H1 (cell line): ENCODE results near the gene AGPAT2. TPM values are rescaled to one million over a fixed set of nuclear protein-coding genes. Genes with fewer than 3 reads are reported as not detected.

Source experiments
- CTCF ChIA-PET: fragments of 300-600 bp; sonication (Branson Sonifier 250); formaldehyde crosslinking; loops from one replicate; lab custom pipeline; 2021; ENCODE audit not compliant: partially characterized antibody; lab: Charles Lee
- POLR2A ChIA-PET: fragments of 300-600 bp; sonication (Branson Sonifier 250); formaldehyde crosslinking; loops from one replicate; lab custom pipeline; 2021; ENCODE audit warnings: inconsistent platforms; ENCODE audit not compliant: partially characterized antibody; lab: Charles Lee
- DNase-seq, 2 experiments: peaks; one replicate each; pipeline versions ENCODE4 v3.0.0 to v3.0.0-alpha.2; 2010 to 2022; ENCODE audit warnings: low spot score in 2 of 2, low read depth in 1 of 2, mixed read lengths in 1 of 2
- FAIRE-seq: peaks from 2 replicates; lab custom pipeline; 2011; peaks lifted over from hg19 to GRCh38; lab: Jason Lieb, UNC
- H2AFZ ChIP-seq: 2 replicates; pipeline ENCODE4 v1.8.1; 2012; ENCODE audit warnings: low read length, inconsistent platforms
- H2AK5ac ChIP-seq: 2 replicates; pipeline ENCODE4 v1.6.1; 2013; ENCODE audit warnings: low read depth, low read length
- H2BK120ac ChIP-seq: replicated peaks from 2 replicates; pipeline ENCODE3; 2013; ENCODE audit warnings: low read depth, low read length, inconsistent platforms
- H2BK12ac ChIP-seq: 2 replicates; pipeline ENCODE4 v1.6.1; 2013; ENCODE audit warnings: low read depth, low read length
- H2BK15ac ChIP-seq: 2 replicates; pipeline ENCODE4 v1.6.1; 2013; ENCODE audit warnings: low read length
- H2BK20ac ChIP-seq: 2 replicates; pipeline ENCODE4 v1.6.1; 2013; ENCODE audit warnings: low read length
- H2BK5ac ChIP-seq: 2 replicates; pipeline ENCODE4 v1.6.1; 2013; ENCODE audit warnings: low read depth, low read length
- H3K14ac ChIP-seq: 2 replicates; pipeline ENCODE4 v1.6.1; 2013; ENCODE audit warnings: inconsistent platforms; ENCODE audit not compliant: insufficient read length
- H3K18ac ChIP-seq: 2 replicates; pipeline ENCODE4 v1.6.1; 2013; ENCODE audit warnings: low read length; ENCODE audit errors: extremely low read depth
- H3K23ac ChIP-seq: 2 replicates; pipeline ENCODE4 v1.6.1; 2013; ENCODE audit warnings: inconsistent platforms; ENCODE audit not compliant: insufficient read length
- H3K23me2 ChIP-seq: 2 replicates; pipeline ENCODE4 v1.6.1; 2013; ENCODE audit warnings: low read depth, low read length
- H3K27ac ChIP-seq: 2 replicates; pipeline ENCODE4 v1.6.1; 2011; ENCODE audit warnings: low read depth, low read length, inconsistent platforms
- H3K27me3 ChIP-seq, 4 experiments: replicated peaks in 1 of 4; 1 replicate in 1 of 4; 2 replicates in 3 of 4; pipeline versions ENCODE4 v1.6.1 to v1.8.1; 2011 to 2013; ENCODE audit warnings: low read length in 3 of 4, mild to moderate bottlenecking in 3 of 4, inconsistent platforms in 2 of 4, mixed read lengths in 2 of 4, moderate library complexity in 1 of 4; ENCODE audit not compliant: control insufficient read depth in 3 of 4, insufficient read depth in 3 of 4; ENCODE audit errors: extremely low read depth in 1 of 4
- H3K36me3 ChIP-seq, 4 experiments: 2 replicates each; pipeline versions ENCODE4 v1.6.1 to v1.8.1; 2011 to 2013; ENCODE audit warnings: mild to moderate bottlenecking in 4 of 4, low read length in 3 of 4, moderate library complexity in 2 of 4, control low read depth in 1 of 4, inconsistent platforms in 1 of 4; ENCODE audit not compliant: insufficient read depth in 4 of 4, control insufficient read depth in 2 of 4
- H3K4ac ChIP-seq: replicated peaks from 2 replicates; pipeline ENCODE3; 2013; ENCODE audit warnings: low read length, low read depth, mixed read lengths, inconsistent platforms; ENCODE audit not compliant: insufficient read length
- H3K4me1 ChIP-seq, 4 experiments: replicated peaks in 1 of 4; 1 replicate in 1 of 4; 2 replicates in 3 of 4; pipeline versions ENCODE4 v1.6.1 to v1.8.1; 2011 to 2013; ENCODE audit warnings: low read length in 3 of 4, inconsistent platforms in 2 of 4, mixed read lengths in 1 of 4; ENCODE audit not compliant: insufficient read depth in 4 of 4, control insufficient read depth in 3 of 4
- H3K4me2 ChIP-seq, 2 experiments: 2 replicates each; pipeline versions ENCODE4 v1.6.1 to v1.8.1; 2011 to 2013; ENCODE audit warnings: low read depth in 2 of 2, low read length in 2 of 2, control low read depth in 1 of 2, inconsistent platforms in 1 of 2, mild to moderate bottlenecking in 1 of 2; ENCODE audit not compliant: insufficient read depth in 1 of 2
- H3K4me3 ChIP-seq, 4 experiments: fragments of 200-600, 300-600 bp in 1 of 4; sonication (generic), shearing (Covaris generic), sonication (Bioruptor Twin) in 1 of 4; 2 replicates each; pipeline versions ENCODE4 v1.5.1 to v1.8.1; 2011 to 2016; ENCODE audit warnings: low read length in 4 of 4, low read depth in 3 of 4, control low read depth in 2 of 4, inconsistent platforms in 2 of 4, mild to moderate bottlenecking in 2 of 4, mixed read lengths in 1 of 4, moderate library complexity in 1 of 4; ENCODE audit not compliant: insufficient read depth in 2 of 4; ENCODE audit errors: extremely low read depth in 1 of 4
- H3K56ac ChIP-seq: replicated peaks from 2 replicates; pipeline ENCODE3; 2013; ENCODE audit warnings: low read depth, mild to moderate bottlenecking, mixed read lengths, low read length, inconsistent platforms; ENCODE audit not compliant: insufficient read length
- H3K79me1 ChIP-seq: 2 replicates; pipeline ENCODE4 v1.6.1; 2013; ENCODE audit warnings: low read depth, low read length, control low read depth
- H3K79me2 ChIP-seq, 2 experiments: 2 replicates each; pipeline versions ENCODE4 v1.6.1 to v1.8.1; 2012 to 2013; ENCODE audit warnings: low read length in 2 of 2, mild to moderate bottlenecking in 2 of 2, inconsistent platforms in 1 of 2; ENCODE audit not compliant: insufficient read depth in 2 of 2, control insufficient read depth in 1 of 2
- H3K9ac ChIP-seq, 4 experiments: replicated peaks in 1 of 4; 1 replicate in 1 of 4; 2 replicates in 3 of 4; pipeline versions ENCODE4 v1.6.1 to v1.8.1; 2011 to 2013; ENCODE audit warnings: low read depth in 3 of 4, low read length in 3 of 4, control low read depth in 2 of 4, mild to moderate bottlenecking in 2 of 4, moderate library complexity in 2 of 4, inconsistent platforms in 1 of 4; ENCODE audit errors: extremely low read depth in 1 of 4
- H3K9me3 ChIP-seq, 2 experiments: 2 replicates each; pipeline versions ENCODE4 v1.6.1 to v1.8.1; 2012 to 2013; ENCODE audit warnings: mild to moderate bottlenecking in 2 of 2, moderate library complexity in 2 of 2, control low read depth in 1 of 2, inconsistent platforms in 1 of 2, low read depth in 1 of 2, low read length in 1 of 2, mixed read lengths in 1 of 2; ENCODE audit not compliant: insufficient read depth in 2 of 2
- H4K20me1 ChIP-seq, 2 experiments: replicated peaks in 1 of 2; 2 replicates each; pipeline versions ENCODE3 to v1.8.1; 2011 to 2013; ENCODE audit warnings: inconsistent platforms in 2 of 2, low read length in 2 of 2, mild to moderate bottlenecking in 1 of 2; ENCODE audit not compliant: insufficient read depth in 2 of 2, control insufficient read depth in 1 of 2
- H4K5ac ChIP-seq: 2 replicates; pipeline ENCODE4 v1.6.1; 2013; ENCODE audit warnings: low read length, low read depth, mixed read lengths, inconsistent platforms; ENCODE audit not compliant: insufficient read length
- H4K8ac ChIP-seq: 2 replicates; pipeline ENCODE4 v1.8.0; 2013; ENCODE audit warnings: mild to moderate bottlenecking, moderate library complexity, low read length, inconsistent platforms; ENCODE audit not compliant: insufficient read depth; ENCODE audit errors: extremely low read depth
- H4K91ac ChIP-seq: replicated peaks from 2 replicates; pipeline ENCODE3; 2013; ENCODE audit warnings: low read length, mixed read lengths, inconsistent platforms; ENCODE audit not compliant: insufficient read length
- CREB1 ChIP-seq: IDR thresholded peaks from 2 replicates; pipeline ENCODE4 v1.6.1; 2012; ENCODE audit warnings: inconsistent platforms
- CTCF ChIP-seq, 3 experiments: IDR thresholded peaks; 1 replicate in 2 of 3; 2 replicates in 1 of 3; pipeline versions ENCODE4 v1.5.1 to v1.6.1; 2011; ENCODE audit warnings: low read length in 3 of 3, mild to moderate bottlenecking in 3 of 3, inconsistent platforms in 2 of 3, low read depth in 1 of 3, moderate library complexity in 1 of 3; ENCODE audit not compliant: insufficient read depth in 1 of 3; ENCODE audit errors: control extremely low read depth in 1 of 3
- GABPA ChIP-seq: IDR thresholded peaks from 2 replicates; pipeline ENCODE4 v1.6.1; 2011; ENCODE audit warnings: mild to moderate bottlenecking, low read length, moderate library complexity, borderline replicate concordance; ENCODE audit not compliant: insufficient read depth
- HDAC2 ChIP-seq, 2 experiments: fragments of 300-600 bp in 1 of 2; sonication (generic) in 1 of 2; IDR thresholded peaks; 2 replicates each; pipeline ENCODE4 v1.6.1; 2011 to 2012; ENCODE audit warnings: low read depth in 2 of 2, low read length in 2 of 2, mild to moderate bottlenecking in 2 of 2, moderate library complexity in 2 of 2, borderline replicate concordance in 1 of 2, inconsistent platforms in 1 of 2
- RAD21 ChIP-seq, 2 experiments: IDR thresholded peaks in 1 of 2; conservative IDR thresholded peaks in 1 of 2; 2 replicates each; pipeline ENCODE4 v1.6.1; 2011; ENCODE audit warnings: low read depth in 2 of 2, low read length in 2 of 2, improper control_type of control experiment in 1 of 2, inconsistent platforms in 1 of 2, mild to moderate bottlenecking in 1 of 2, moderate library complexity in 1 of 2
- RXRA ChIP-seq: IDR thresholded peaks from 2 replicates; pipeline ENCODE4 v1.6.1; 2011; ENCODE audit warnings: low read depth, mild to moderate bottlenecking, low read length, moderate library complexity; ENCODE audit not compliant: insufficient read depth
- SP1 ChIP-seq: IDR thresholded peaks from 2 replicates; pipeline ENCODE4 v1.6.1; 2011; ENCODE audit warnings: low read depth, low read length
- SRF ChIP-seq: IDR thresholded peaks from 2 replicates; pipeline ENCODE4 v1.6.1; 2011; ENCODE audit warnings: mild to moderate bottlenecking, low read depth, low read length, moderate library complexity
- WGBS, 2 experiments: shearing (Covaris generic) in 1 of 2; methylation state at CpG; one replicate each; pipeline versions ENCODE4 v1.1.6 to v1.1.7; 2013 to 2015; ENCODE audit warnings: low lambda C conversion rate in 2 of 2, mixed read lengths in 2 of 2, inconsistent platforms in 1 of 2, low coverage in 1 of 2, missing lambda C conversion rate in 1 of 2; ENCODE audit not compliant: insufficient replicate concordance in 2 of 2, insufficient coverage in 1 of 2, insufficient read length in 1 of 2; ENCODE audit errors: extremely low coverage in 1 of 2, missing lambda C conversion rate in 1 of 2; 5-methylcytosine and 5-hydroxymethylcytosine counted together
- polyA plus RNA-seq, 7 experiments: library from polyadenylated mRNA; depleted of rRNA in 3 of 7; stranded (reverse) in 5 of 7; unstranded in 2 of 7; fragments of >200 nt in 5 of 7; fragments of 200-250 nt in 2 of 7; gene quantifications; 1 replicate in 5 of 7; 2 replicates in 1 of 7; 4 replicates in 1 of 7; pipeline versions ENCODE4 v1.2.1 to v1.2.3, GENCODE V29; 2011 to 2013; ENCODE audit warnings: missing spikeins in 2 of 7, mixed read lengths in 2 of 7
- total RNA-seq: library from RNA; stranded (reverse); fragmentation: NEBNext Ultra II Directional; extraction: Animal tissue kit (Norgen Biotek cat#: 25700); gene quantifications from 2 replicates; pipeline ENCODE4 v1.2.1, GENCODE V29; 2021

The AGPAT2 gene
- total and polyA plus RNA-seq, 2 of the 8 experiments (the other 6 are each of a cell fraction or from before 2014, with no cell fraction given): 31.6 to 37.6 TPM

DNA sequence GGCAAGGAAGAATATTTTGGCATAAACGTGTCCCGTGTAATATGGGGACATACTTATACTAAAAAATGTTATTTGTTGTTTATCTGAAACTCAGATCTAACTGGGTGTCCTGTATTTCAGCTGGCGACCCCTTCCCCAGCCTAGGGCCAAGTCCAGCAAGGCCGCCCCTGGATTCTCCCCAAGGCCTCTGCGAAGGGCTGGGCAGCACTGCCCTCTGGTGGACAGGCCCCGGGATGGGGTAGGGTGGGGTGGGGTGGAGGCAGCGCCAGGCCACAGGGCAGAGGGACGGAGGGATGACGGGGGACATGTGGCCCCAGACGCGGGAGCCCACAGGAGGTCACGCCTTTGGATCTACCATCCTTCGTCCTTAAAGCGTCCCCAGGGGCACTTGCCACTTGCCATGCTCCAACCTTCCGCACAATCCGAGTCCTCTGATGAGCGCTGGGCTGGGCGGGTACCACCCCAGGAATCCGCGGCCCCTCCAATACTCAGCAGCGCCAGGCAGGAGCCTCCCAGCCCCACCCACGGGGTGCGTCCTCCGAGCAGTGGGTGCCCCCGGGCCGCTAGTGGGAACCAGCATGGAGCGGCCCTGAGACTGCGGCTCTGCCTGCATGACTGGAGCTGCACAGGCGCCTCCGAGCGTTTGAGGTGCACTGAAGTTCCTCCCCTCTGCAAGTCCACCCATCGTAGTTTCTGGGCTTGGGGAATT lies 7.1 kb upstream of the AGPAT2 start:
- no peaks in the 10 kb centered on the region for H3K9me3 ChIP-seq
- H2AFZ ChIP-seq: no peak overlapping the region
- TF ChIP-seq SRF (no peak), GABPA (peak; percentile 71), CTCF (IDR thresholded peaks at IDR 0.05; ENCODE audit: control extremely low read depth in 1 of 3, insufficient read depth in 1 of 3, low read depth in 1 of 3, low read length in 3 of 3) (peak in 2 of 3 experiments; percentile 79 to 89; a peak in 3 of 4 replicates), SP1 (no peak), RAD21 (IDR thresholded peaks at IDR 0.05 in 1 of 2, conservative IDR thresholded peaks at IDR 0.05 in 1 of 2; ENCODE audit: low read depth in 2 of 2, low read length in 2 of 2) (peak; percentile 81 to 89), HDAC2 (IDR thresholded peaks at IDR 0.05; ENCODE audit: borderline replicate concordance in 1 of 2, low read depth in 2 of 2, low read length in 2 of 2) (no peak), RXRA (no peak), CREB1 (0 out of 2 replicates have a peak, but pooled peaks have one; percentile 22)

More for the DNA sequence above, 7.1 kb upstream of the AGPAT2 start:
- H3K4ac ChIP-seq: peak overlapping the region; percentile 38
- H4K91ac ChIP-seq: no peak overlapping the region
- no peak overlapping the region for H3K14ac ChIP-seq
- POLR2A ChIA-PET: interaction anchor here (0.7 to 0.8 kb wide), 2 partner anchors 21 to 23 kb away, joined by 3 read pairs; no protein-coding TSS in a partner anchor
- H3K79me2 ChIP-seq: no peaks in the 10 kb centered on the region
- no peak overlapping the region for H2BK5ac ChIP-seq
- no peaks in the 10 kb centered on the region for H3K79me1 ChIP-seq
- H2AK5ac ChIP-seq: no peak overlapping the region
- CTCF ChIA-PET: interaction anchor here (0.5 to 3.6 kb wide), 25 partner anchors 8 to 332 kb away, joined by 3 to 21 read pairs (median 4); partner anchors contain the start of gene DIPK1B
- H3K27ac ChIP-seq: no peak overlapping the region
- no peak overlapping the region for H3K23ac ChIP-seq
- no peak overlapping the region for H2BK20ac ChIP-seq
- H3K36me3 ChIP-seq: no peaks in the 10 kb centered on the region
- H3K4me2 ChIP-seq: peak overlapping the region in 1 of 2 experiments; percentile 45; a peak in 3 of 4 replicates
- H3K18ac ChIP-seq: no peak overlapping the region
- H4K5ac ChIP-seq: no peak overlapping the region
- no peaks in the 10 kb centered on the region for H4K20me1 ChIP-seq
- H4K8ac ChIP-seq: peak overlapping the region; percentile 68; the same call in 1 of the 2 replicates
- 47% methylated on average over 29 of the region's 32 CpGs; no CpG with 5 or more reads in 1 of the 2 experiments for WGBS, 2 experiments
- 0 out of 8 replicates have a peak overlapping the region, but pooled peaks of 1 of the 4 experiments have one; percentile 43 for H3K4me3 ChIP-seq
- FAIRE-seq (no peak), DNase-seq (peak in 1 of 2 experiments; percentile 90)
- H3K9ac ChIP-seq: no peak overlapping the region
- H2BK12ac ChIP-seq: no peak overlapping the region
- no peak overlapping the region for H3K56ac ChIP-seq
- no peaks in the 10 kb centered on the region for H3K27me3 ChIP-seq
- no peaks in the 10 kb centered on the region for H3K23me2 ChIP-seq
- H2BK15ac ChIP-seq: no peak overlapping the region
- no peak overlapping the region for H2BK120ac ChIP-seq
- H3K4me1 ChIP-seq: peaks cover 0 to 16% (median 12%) of the 10 kb centered on the region in 4 experiments; a peak in 4 of 7 replicates
